Measurements from ENCODE around the gene GSE1. TPM values are rescaled to one million over a fixed set of nuclear protein-coding genes. Genes with fewer than 3 reads are reported as not detected.

The GSE1 gene
- total RNA-seq, 1 donor, result 23.1 TPM

DNA sequence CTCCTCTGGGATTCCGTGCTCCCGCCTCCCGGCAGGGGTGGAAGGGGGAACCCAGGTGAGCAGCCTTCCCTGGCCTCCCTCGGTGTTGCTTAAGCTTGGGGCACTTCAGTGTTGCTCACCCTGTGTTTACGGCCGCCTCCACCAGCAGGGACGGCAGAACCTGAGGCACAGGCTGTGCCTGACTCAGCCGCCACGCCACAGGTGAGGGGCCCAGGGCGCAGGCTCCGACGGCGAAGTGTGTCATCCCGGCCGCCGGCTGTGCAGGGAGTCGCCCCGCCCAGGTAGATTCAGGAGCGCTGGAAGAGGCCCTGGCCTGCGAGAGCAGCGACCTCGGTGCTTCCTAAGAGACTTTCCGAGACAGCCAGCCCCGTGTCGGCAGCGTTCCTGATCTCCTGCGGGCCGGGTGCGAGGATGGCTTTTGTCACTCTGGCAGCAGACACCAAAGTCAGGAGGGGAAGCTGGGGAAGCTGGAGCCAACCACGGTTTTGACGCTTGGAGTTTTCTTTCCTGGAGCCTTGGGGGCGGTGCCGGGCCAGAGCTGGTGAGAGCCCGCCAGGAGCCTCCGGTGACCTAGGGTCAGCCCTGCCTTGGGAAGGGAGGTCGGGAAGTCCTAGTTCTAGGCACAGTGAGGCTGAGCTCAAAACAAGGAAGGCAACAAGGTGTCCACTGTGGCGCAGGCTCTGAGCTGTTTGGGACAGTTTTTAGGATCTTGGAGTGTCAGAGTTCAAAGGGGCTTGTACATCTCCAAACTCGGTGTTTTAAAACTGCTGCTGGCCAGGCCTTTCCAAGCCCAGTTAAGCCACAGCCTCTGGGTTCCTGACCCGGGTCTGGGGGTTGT lies 2.1 kb downstream of the GSE1 start:
- TF ChIP-seq, protein P1, sequence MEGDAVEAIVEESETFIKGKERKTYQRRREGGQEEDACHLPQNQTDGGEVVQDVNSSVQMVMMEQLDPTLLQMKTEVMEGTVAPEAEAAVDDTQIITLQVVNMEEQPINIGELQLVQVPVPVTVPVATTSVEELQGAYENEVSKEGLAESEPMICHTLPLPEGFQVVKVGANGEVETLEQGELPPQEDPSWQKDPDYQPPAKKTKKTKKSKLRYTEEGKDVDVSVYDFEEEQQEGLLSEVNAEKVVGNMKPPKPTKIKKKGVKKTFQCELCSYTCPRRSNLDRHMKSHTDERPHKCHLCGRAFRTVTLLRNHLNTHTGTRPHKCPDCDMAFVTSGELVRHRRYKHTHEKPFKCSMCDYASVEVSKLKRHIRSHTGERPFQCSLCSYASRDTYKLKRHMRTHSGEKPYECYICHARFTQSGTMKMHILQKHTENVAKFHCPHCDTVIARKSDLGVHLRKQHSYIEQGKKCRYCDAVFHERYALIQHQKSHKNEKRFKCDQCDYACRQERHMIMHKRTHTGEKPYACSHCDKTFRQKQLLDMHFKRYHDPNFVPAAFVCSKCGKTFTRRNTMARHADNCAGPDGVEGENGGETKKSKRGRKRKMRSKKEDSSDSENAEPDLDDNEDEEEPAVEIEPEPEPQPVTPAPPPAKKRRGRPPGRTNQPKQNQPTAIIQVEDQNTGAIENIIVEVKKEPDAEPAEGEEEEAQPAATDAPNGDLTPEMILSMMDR (IDR thresholded peaks at IDR 0.05; ENCODE audit: insufficient read depth, low read length), result no peak
- H3K4me3 ChIP-seq (ENCODE audit: low read depth, low read length), result no peak overlapping the region
- DNase-seq (ENCODE audit: low read depth), result peak; percentile 8

DNA sequence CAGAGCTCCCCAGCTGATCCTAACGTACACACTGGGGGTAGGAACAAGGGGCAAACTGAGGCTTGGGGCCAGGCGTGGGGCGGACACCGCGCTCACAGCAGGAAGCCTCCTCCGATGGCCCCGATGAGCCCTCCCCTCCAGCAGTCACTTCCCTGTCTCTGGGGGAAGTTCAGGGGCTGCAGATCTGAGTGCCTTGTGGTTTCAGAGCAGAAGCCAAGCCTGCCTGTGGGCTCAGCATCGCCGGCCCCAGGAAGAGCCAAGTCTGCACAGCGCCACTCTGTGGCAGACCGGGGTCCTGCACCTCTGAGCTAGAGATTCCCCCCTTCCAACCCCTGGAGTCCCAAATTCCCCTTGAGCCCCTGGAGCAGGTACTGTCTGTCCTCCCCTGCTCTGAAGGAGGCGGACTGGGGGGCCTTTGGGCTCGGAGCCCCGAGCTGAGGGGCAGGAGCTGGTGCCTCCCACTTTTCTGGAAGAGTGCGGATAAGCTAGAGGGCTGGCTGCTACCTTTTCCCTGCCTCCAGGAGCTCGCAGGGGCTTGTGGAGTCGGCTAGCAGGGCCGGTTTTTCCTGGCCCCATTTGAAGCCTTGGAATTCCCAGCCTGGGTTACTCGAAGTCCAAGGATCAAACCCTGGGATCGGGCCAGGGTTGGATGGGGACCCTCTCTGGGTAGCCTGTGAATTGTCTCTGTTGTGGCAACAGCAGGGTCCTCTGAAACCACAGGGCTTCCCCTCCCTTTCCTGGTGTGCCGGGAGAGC lies 2.9 kb downstream of the GSE1 start:
- no peak overlapping the region for H3K4me3 ChIP-seq (ENCODE audit: low read depth, low read length)
- TF ChIP-seq, protein P1 (IDR thresholded peaks at IDR 0.05; ENCODE audit: insufficient read depth, low read length), result peak; percentile 91

DNA sequence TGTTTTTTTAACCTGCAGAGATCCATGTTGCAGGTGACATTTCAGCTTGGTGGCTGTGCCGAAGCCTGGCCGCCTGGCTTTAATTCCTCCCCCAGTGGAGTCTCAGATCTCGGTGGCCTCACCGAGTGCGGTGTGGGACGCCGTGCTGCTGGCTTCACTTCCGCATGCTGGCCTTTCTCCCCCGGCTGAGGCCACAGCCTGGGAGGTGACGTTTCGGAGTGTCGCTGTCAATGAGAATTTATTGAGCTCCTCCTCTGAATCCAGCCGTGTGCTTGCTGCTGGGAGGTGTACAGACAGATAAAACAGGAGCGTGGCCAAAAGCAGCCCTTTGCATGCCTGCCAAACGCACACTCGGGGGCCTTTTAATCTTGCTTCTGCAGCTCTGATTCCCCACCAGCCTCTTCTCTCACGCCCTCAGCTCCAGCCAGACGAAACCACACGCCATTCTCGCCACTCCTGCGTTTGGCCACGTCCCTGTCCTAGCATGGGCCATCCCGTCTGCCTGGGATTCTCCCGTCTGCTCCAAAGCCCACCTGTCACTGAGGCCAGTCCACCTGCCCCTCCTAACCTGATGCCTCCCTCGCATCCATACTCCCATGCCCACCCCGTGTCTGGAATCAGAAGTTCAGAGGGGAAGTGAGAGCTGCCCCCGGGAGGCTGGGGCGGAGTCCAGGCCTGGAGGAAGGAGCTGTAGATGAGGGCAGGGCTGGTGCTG lies 3.6 kb downstream of the GSE1 start:
- TF ChIP-seq, protein P1 (IDR thresholded peaks at IDR 0.05; ENCODE audit: insufficient read depth, low read length), result no peak
- no peak overlapping the region for H3K4me3 ChIP-seq (ENCODE audit: low read depth, low read length)
- no peak for DNase-seq (ENCODE audit: low read depth)

More for the DNA sequence above, 2.9 kb downstream of the GSE1 start:
- peak; percentile 71 for DNase-seq (ENCODE audit: low read depth)

DNA sequence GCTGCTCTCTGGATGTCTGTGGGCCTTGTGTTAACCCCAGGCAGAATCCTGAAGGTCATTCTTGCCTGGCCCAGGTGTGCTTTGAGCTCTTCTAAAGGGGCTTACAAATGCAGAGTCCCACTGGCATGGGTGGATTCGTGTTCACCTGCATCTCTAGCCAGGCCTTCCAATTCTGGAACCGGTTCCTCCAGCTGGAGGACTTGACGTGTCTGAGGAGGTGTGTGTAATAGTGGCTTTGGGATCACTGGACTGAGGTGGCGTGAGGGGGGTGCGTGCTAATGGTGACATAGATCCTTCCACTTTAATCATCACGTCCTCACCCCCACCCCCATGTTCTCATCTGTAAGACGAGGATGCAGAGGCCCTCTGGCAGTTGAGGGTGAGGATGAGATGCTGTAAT lies 4.8 kb downstream of the GSE1 start:
- TF ChIP-seq, protein P1 (IDR thresholded peaks at IDR 0.05; ENCODE audit: insufficient read depth, low read length), result no peak
- DNase-seq (ENCODE audit: low read depth), result no peak
- no peak overlapping the region for H3K4me3 ChIP-seq (ENCODE audit: low read depth, low read length)

DNA sequence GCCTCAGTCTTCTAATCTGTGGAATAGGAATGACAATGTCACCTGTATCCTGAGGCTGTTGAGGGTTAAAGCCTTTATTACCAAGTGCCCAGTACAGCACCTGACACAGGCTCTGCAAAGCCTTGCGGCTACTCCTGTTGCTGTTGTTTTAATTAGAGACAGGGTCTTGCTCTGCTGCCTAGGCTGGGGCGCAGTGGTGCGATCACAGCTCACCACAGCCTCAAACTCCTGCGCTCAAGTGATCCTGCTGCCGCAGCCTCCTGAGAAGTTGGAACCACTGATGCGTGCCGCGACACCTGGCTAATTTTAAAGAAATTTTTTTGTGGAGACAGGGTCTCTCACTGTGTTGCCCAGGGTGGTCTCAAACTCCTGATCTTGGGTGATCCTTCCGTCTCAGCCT lies 5.4 kb downstream of the GSE1 start:
- TF ChIP-seq, protein P1 (IDR thresholded peaks at IDR 0.05; ENCODE audit: insufficient read depth, low read length), result no peak
- H3K4me3 ChIP-seq (ENCODE audit: low read depth, low read length), result no peak overlapping the region
- DNase-seq (ENCODE audit: low read depth), result no peak

DNA sequence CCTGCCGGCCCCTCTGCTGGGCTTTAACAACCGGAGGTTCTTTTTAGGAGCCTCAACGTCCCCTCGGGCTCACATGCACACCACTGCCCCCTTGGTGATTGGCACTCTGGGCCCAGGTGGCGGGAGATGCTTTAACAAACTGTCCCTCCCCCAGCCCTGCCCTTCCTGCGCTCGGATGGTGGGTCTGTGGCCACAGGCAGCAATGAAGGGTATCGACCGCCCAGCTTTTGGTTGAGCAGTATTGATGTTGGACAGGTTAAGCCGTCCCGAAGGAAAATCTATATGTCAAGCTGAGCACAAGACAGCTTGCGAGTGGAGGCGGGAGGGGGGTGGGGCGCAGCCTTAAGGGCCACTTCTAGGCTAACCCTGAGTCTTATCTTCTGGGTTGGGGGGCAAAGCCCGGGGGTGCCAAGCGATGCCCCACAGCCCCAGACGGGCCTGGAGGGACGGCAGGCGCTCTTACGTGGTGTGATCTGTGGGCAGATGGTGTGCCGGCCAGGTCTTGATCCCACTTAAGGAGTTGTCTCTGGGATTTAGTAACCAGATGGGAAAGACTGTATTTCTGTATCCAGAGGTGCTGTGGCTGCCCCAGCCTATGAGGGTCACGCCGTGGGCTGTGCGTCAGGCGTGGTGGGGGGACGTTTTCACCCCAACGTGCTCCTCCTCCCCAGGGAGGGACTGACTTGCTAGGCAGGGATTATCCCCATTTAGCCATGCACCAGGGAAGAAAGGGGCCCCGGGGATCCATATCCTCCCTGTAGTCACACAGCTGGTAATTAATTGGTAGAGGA lies 6.2 kb downstream of the GSE1 start:
- no peak for DNase-seq (ENCODE audit: low read depth)
- TF ChIP-seq, protein P1 (IDR thresholded peaks at IDR 0.05; ENCODE audit: insufficient read depth, low read length), result no peak
- H3K4me3 ChIP-seq (ENCODE audit: low read depth, low read length), result no peak overlapping the region
